HCT116 (cell line): ENCODE measurements around the gene SPRR1A. TPM values are rescaled to one million over a fixed set of nuclear protein-coding genes. Genes with fewer than 3 reads are reported as not detected.

Experiments
- ATAC-seq: fragments of 200-7000 bp; cut with Tn5 transposase; 2 replicates; pipeline ENCODE4 v1.9.1; 2020; ENCODE audit warnings: mild to moderate bottlenecking, moderate library complexity
- BruUV-seq: library from RNA; stranded (reverse); fragments of 400-500 nt; replicated peaks from 2 replicates; lab custom pipeline; 2021; lab: Mats Ljungman, UMichigan
- CTCF ChIA-PET: fragments of 300-600 bp; sonication (Branson Sonifier 250); formaldehyde crosslinking; loops from one replicate; lab custom pipeline; 2021; ENCODE audit warnings: antibody characterized with exemption; lab: Charles Lee
- POLR2A ChIA-PET: fragments of 300-600, 350-600 bp; sonication (Branson Sonifier 250); formaldehyde crosslinking; loops from one replicate; lab custom pipeline; 2021; ENCODE audit warnings: antibody characterized with exemption; lab: Charles Lee
- RAD21 ChIA-PET, 2 experiments: fragments of 300-600 bp; sonication (Branson Sonifier 250); formaldehyde crosslinking; loops; one replicate each; lab custom pipeline; 2023; ENCODE audit warnings: low total read pairs in 2 of 2; ENCODE audit not compliant: uncharacterized antibody in 2 of 2, unreplicated experiment in 2 of 2, low non-redundant PET in 1 of 2; lab: Charles Lee
- DNase-seq: peaks from one replicate; pipeline ENCODE4 v3.0.0-alpha.2; 2010; ENCODE audit warnings: low read depth, low spot score
- H2AFZ ChIP-seq: fragments of 200-600 bp; shearing (Covaris generic), sonication (generic); 2 replicates; pipeline ENCODE4 v1.6.1; 2017; ENCODE audit warnings: low read depth, mixed run types, mixed read lengths, antibody characterized with exemption, low read length; ENCODE audit not compliant: poor library complexity, severe bottlenecking
- H3K27ac ChIP-seq: 2 replicates; pipeline ENCODE4 v1.5.1; 2012; ENCODE audit warnings: low read depth, low read length
- H3K27me3 ChIP-seq: fragments of 200-600 bp; sonication (generic); 2 replicates; pipeline ENCODE4 v1.6.1; 2016; ENCODE audit warnings: mixed run types, low read length, mixed read lengths; ENCODE audit not compliant: insufficient read depth
- H3K36me3 ChIP-seq, 2 experiments: fragments of 200-500 bp in 1 of 2; fragments of 200-600 bp in 1 of 2; sonication (Bioruptor generic) in 1 of 2; sonication (generic) in 1 of 2; 2 replicates each; pipeline versions ENCODE4 v1.5.1 to v1.6.1; 2014 to 2016; ENCODE audit warnings: low read length in 2 of 2, inconsistent platforms in 1 of 2, mixed read lengths in 1 of 2, mixed run types in 1 of 2; ENCODE audit not compliant: insufficient read depth in 2 of 2, control insufficient read depth in 1 of 2
- H3K4me1 ChIP-seq, 2 experiments: fragments of 200-600 bp in 1 of 2; sonication (generic) in 1 of 2; 2 replicates each; pipeline versions ENCODE4 v1.5.1 to v1.6.1; 2012 to 2017; ENCODE audit warnings: low read length in 2 of 2, inconsistent platforms in 1 of 2, mild to moderate bottlenecking in 1 of 2, mixed read lengths in 1 of 2, mixed run types in 1 of 2, moderate library complexity in 1 of 2; ENCODE audit not compliant: insufficient read depth in 2 of 2, control insufficient read depth in 1 of 2
- H3K4me2 ChIP-seq: fragments of 200-600 bp; sonication (generic); 2 replicates; pipeline ENCODE4 v1.6.1; 2017; ENCODE audit warnings: mixed run types, low read length, mixed read lengths
- H3K4me3 ChIP-seq, 2 experiments: fragments of 200-600 bp in 1 of 2; sonication (generic) in 1 of 2; replicated peaks in 1 of 2; 2 replicates each; pipeline ENCODE4 v1.5.1; 2011 to 2016; ENCODE audit warnings: low read length in 2 of 2, control low read depth in 1 of 2, low read depth in 1 of 2, mild to moderate bottlenecking in 1 of 2, mixed read lengths in 1 of 2, mixed run types in 1 of 2
- H3K79me2 ChIP-seq: fragments of 200-600 bp; sonication (generic); 2 replicates; pipeline ENCODE4 v1.6.1; 2017; ENCODE audit warnings: mild to moderate bottlenecking, mixed run types, low read length, moderate library complexity, mixed read lengths; ENCODE audit not compliant: insufficient read depth
- H3K9ac ChIP-seq: fragments of 200-600 bp; sonication (generic); 2 replicates; pipeline ENCODE4 v1.6.1; 2016; ENCODE audit warnings: low read length, mixed read lengths
- H3K9me2 ChIP-seq: fragments of 200-600 bp; sonication (generic), shearing (Covaris generic); 2 replicates; pipeline ENCODE4 v1.6.1; 2017; ENCODE audit warnings: mixed run types, mild to moderate bottlenecking, moderate library complexity; ENCODE audit not compliant: insufficient read depth
- H3K9me3 ChIP-seq, 2 experiments: fragments of 200-500 bp in 1 of 2; fragments of 200-600 bp in 1 of 2; sonication (Bioruptor generic) in 1 of 2; sonication (generic) in 1 of 2; 2 replicates each; pipeline ENCODE4 v1.6.1; 2014 to 2017; ENCODE audit warnings: low read length in 2 of 2, mixed read lengths in 2 of 2, inconsistent platforms in 1 of 2, low read depth in 1 of 2, mild to moderate bottlenecking in 1 of 2, mixed run types in 1 of 2, moderate library complexity in 1 of 2; ENCODE audit not compliant: control insufficient read depth in 1 of 2, insufficient read depth in 1 of 2
- H4K20me1 ChIP-seq: fragments of 200-600 bp; sonication (generic), shearing (Covaris generic); 2 replicates; pipeline ENCODE4 v1.6.1; 2017; ENCODE audit warnings: mixed run types, mild to moderate bottlenecking, moderate library complexity; ENCODE audit not compliant: insufficient read depth
- CTCF ChIP-seq, 3 experiments: fragments of 200-600 bp in 1 of 3; sonication (generic) in 1 of 3; IDR thresholded peaks in 2 of 3; conservative IDR thresholded peaks in 1 of 3; 2 replicates each; pipeline ENCODE4 v1.5.1; 2012 to 2017; ENCODE audit warnings: low read depth in 2 of 3, low read length in 2 of 3, antibody characterized with exemption in 1 of 3, borderline replicate concordance in 1 of 3, control low read depth in 1 of 3, mild to moderate bottlenecking in 1 of 3, mixed read lengths in 1 of 3, mixed run types in 1 of 3, moderate library complexity in 1 of 3; ENCODE audit not compliant: insufficient read depth in 1 of 3
- ELF1 ChIP-seq: IDR thresholded peaks from 2 replicates; pipeline ENCODE4 v1.6.1; 2012; ENCODE audit warnings: low read depth, borderline replicate concordance
- EZH2 ChIP-seq: fragments of 200-600 bp; sonication (generic); IDR thresholded peaks from 2 replicates; pipeline ENCODE4 v1.6.1; 2017; ENCODE audit warnings: antibody characterized with exemption, mixed run types
- EZH2phosphoT487 ChIP-seq: fragments of 200-600 bp; IDR thresholded peaks from 2 replicates; pipeline ENCODE4 v1.6.1; 2018; ENCODE audit warnings: antibody characterized with exemption, borderline replicate concordance
- FOSL1 ChIP-seq: IDR thresholded peaks from 2 replicates; pipeline ENCODE4 v1.6.1; 2012; ENCODE audit warnings: low read depth
- JUND ChIP-seq: IDR thresholded peaks from 2 replicates; pipeline ENCODE4 v1.6.1; 2012
- POLR2A ChIP-seq: IDR thresholded peaks from 2 replicates; pipeline ENCODE4 v1.7.0; 2011; ENCODE audit warnings: borderline replicate concordance; ENCODE audit not compliant: insufficient read depth, insufficient read length; ENCODE audit errors: extremely low read depth
- POLR2AphosphoS5 ChIP-seq: IDR thresholded peaks from 2 replicates; pipeline ENCODE4 v1.6.1; 2011; ENCODE audit warnings: mild to moderate bottlenecking, low read depth, low read length, moderate library complexity
- RAD21 ChIP-seq: IDR thresholded peaks from 2 replicates; pipeline ENCODE4 v1.6.1; 2012; ENCODE audit warnings: low read depth, mild to moderate bottlenecking
- REST ChIP-seq: IDR thresholded peaks from 2 replicates; pipeline ENCODE4 v1.6.1; 2012; ENCODE audit warnings: low read depth
- SIN3A ChIP-seq: IDR thresholded peaks from 2 replicates; pipeline ENCODE4 v1.6.1; 2012; ENCODE audit warnings: low read depth
- YY1 ChIP-seq: IDR thresholded peaks from 2 replicates; pipeline ENCODE4 v1.6.1; 2011; ENCODE audit warnings: low read length, low read depth, moderate library complexity, mild to moderate bottlenecking; ENCODE audit not compliant: insufficient replicate concordance; ENCODE audit errors: extremely low read depth
- intact Hi-C: fragments of 100-400 bp; cut with micrococcal nuclease; formaldehyde crosslinking; loops from 2 replicates; pipeline ENCODE4 v1.10.0; 2022
- total RNA-seq: library from RNA; stranded (reverse); gene quantifications from one replicate; pipeline ENCODE4 v1.2.1, GENCODE V29; 2021; ENCODE audit not compliant: unreplicated experiment

SPRR1A gene
- total RNA-seq, 1 experiment from 2014 or later: not detected

- BruUV-seq: no TSS peak
- RAD21 ChIA-PET: no interaction called here
- POLR2A ChIA-PET: no interaction called here
- Histone ChIP-seq H3K27me3 (peaks cover 25% of the 10 kb centered on the region), H3K9me3 (no peaks in the 10 kb centered on the region), H3K4me3 (no peak overlapping the region), H2AFZ (no peak overlapping the region), H3K36me3 (no peaks in the 10 kb centered on the region), H3K27ac (no peak overlapping the region), H3K4me1 (peaks cover 0 to 10% of the 10 kb centered on the region in 2 experiments; a peak in 2 of 4 replicates)
- ATAC-seq: peak; percentile 52
- intact Hi-C loops: no loop called here
- DNase-seq: no peak
- CTCF ChIA-PET: interaction anchor here (0.8 to 1.0 kb wide), 2 partner anchors 84 to 238 kb away, joined by 3 read pairs; no protein-coding TSS in a partner anchor
- TF ChIP-seq JUND: 0 out of 2 replicates have a peak, but pooled peaks have one; percentile 19
- peak; percentile 39; the same call in 1 of the 2 replicates for TF ChIP-seq FOSL1
- TF ChIP-seq RAD21: no peak
- TF ChIP-seq YY1: no peak
- TF ChIP-seq, all 23 proteins: peak for 2
- H3K9ac ChIP-seq: no peak overlapping the region
- H3K4me2 ChIP-seq: peak overlapping the region; percentile 25
- H3K9me2 ChIP-seq: no peaks in the 10 kb centered on the region
- no peaks in the 10 kb centered on the region for H4K20me1 ChIP-seq
- H3K79me2 ChIP-seq: no peaks in the 10 kb centered on the region
Measured at GRCh38 chr1:152954436-152954835, 29.4 kb upstream of the SPRR1A start.

- ChIA-PET POLR2A (no interaction called here), RAD21 (no interaction called here), CTCF (no interaction called here)
- no TSS peak for BruUV-seq
- no peak overlapping the region for H3K4me2 ChIP-seq
- H2AFZ ChIP-seq: no peak overlapping the region
- intact Hi-C loops: no loop called here
- H3K4me1 ChIP-seq: peaks cover 0 to 10% of the 10 kb centered on the region in 2 experiments; a peak in 2 of 4 replicates
- H3K36me3 ChIP-seq: no peaks in the 10 kb centered on the region
- no peaks in the 10 kb centered on the region for H3K79me2 ChIP-seq
- H3K9me2 ChIP-seq: no peaks in the 10 kb centered on the region
- H3K9ac ChIP-seq: no peak overlapping the region
- ATAC-seq: no peak
- DNase-seq: no peak
- no peaks in the 10 kb centered on the region for H4K20me1 ChIP-seq
- H3K27ac ChIP-seq: no peak overlapping the region
- TF ChIP-seq YY1 (no peak), ELF1 (no peak), POLR2AphosphoS5 (no peak), REST (no peak), EZH2phosphoT487 (no peak), CTCF (IDR thresholded peaks at IDR 0.05 in 2 of 3, conservative IDR thresholded peaks at IDR 0.05 in 1 of 3; ENCODE audit: borderline replicate concordance in 1 of 3, insufficient read depth in 1 of 3, low read depth in 2 of 3, low read length in 2 of 3) (no peak), POLR2A (no peak), SIN3A (no peak), EZH2 (no peak)
- no peaks in the 10 kb centered on the region for H3K9me3 ChIP-seq
- H3K27me3 ChIP-seq: peaks cover 7% of the 10 kb centered on the region
- H3K4me3 ChIP-seq: no peak overlapping the region
Measured at GRCh38 chr1:152957561-152957960, 26.3 kb upstream of the SPRR1A start.
